Retinal pigment epithelial cell (primary cell): ENCODE measurements around the gene LYL1.

ENCODE experiments used
- DNase-seq: peaks from one replicate; pipeline ENCODE4 v3.0.0-alpha.2; 2010; ENCODE audit warnings: low read depth
- H3K4me3 ChIP-seq: 2 replicates; pipeline ENCODE4 v1.5.1; 2011; ENCODE audit warnings: mild to moderate bottlenecking, low read length, control low read depth, moderate library complexity
- TF ChIP-seq, protein P1 (sequence below): conservative IDR thresholded peaks from 2 replicates; pipeline ENCODE4 v1.5.1; 2011; ENCODE audit warnings: low read depth, low read length, control low read depth, inconsistent platforms

The LYL1 gene

DNA sequence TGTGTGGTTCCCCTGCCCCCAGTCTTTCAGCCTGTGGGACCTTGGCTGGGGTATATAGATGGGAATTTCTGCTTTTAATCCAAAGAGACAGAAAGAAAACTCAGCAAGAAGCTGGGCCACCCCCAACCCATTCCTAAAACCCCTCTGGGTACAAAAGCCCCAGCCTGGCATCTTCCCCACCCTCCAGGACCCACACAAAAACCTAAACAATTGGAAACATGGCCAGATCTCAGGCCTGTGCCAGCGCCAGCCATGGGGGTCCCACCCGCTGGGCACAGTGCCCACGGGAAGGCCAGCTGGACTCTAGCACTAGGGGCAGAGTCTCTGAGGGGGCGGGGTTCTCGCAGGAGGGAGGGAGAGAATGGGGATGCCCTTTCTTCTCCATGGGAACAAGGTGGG, 8.6 kb downstream of the LYL1 start:
- TF ChIP-seq, protein P1, sequence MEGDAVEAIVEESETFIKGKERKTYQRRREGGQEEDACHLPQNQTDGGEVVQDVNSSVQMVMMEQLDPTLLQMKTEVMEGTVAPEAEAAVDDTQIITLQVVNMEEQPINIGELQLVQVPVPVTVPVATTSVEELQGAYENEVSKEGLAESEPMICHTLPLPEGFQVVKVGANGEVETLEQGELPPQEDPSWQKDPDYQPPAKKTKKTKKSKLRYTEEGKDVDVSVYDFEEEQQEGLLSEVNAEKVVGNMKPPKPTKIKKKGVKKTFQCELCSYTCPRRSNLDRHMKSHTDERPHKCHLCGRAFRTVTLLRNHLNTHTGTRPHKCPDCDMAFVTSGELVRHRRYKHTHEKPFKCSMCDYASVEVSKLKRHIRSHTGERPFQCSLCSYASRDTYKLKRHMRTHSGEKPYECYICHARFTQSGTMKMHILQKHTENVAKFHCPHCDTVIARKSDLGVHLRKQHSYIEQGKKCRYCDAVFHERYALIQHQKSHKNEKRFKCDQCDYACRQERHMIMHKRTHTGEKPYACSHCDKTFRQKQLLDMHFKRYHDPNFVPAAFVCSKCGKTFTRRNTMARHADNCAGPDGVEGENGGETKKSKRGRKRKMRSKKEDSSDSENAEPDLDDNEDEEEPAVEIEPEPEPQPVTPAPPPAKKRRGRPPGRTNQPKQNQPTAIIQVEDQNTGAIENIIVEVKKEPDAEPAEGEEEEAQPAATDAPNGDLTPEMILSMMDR: no peak
- no peak for DNase-seq
- H3K4me3 ChIP-seq: no peak overlapping the region

DNA sequence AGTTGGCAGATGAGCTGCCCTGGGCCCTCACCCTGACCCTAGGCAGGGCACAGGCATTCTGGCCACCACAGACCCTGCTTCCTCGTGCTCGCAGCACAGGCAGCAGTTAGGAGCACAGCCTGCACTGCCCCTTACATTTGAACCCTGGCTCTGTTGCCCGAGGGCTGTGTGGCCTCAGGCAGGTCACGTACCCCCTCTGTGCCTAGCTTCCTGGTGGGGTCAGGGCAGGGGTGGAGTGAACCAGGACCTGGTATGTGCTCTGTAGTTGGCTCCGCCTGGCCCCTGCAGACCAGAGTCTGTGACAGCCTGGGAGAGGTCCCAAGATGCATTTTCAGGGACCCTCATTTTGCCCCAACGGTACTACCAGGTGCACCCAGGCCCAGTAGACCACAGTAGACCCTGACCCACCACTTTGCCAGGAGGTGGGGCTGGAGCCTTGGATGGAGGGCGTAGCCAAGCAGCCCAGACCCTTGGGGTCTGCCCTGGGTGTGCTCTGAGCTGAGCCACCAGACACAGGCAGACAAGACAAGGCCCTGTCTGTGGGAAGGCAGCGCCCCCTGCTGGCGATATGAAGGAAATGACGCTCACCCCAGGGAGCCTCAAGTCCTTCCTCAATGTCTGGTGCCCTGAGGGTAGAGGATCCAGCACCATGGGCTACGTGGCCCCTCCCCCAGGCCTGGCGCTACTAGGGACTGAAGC, 9.1 kb downstream of the LYL1 start:
- no peak for DNase-seq
- TF ChIP-seq, protein P1: peak; percentile 80
- H3K4me3 ChIP-seq: no peak overlapping the region

DNA sequence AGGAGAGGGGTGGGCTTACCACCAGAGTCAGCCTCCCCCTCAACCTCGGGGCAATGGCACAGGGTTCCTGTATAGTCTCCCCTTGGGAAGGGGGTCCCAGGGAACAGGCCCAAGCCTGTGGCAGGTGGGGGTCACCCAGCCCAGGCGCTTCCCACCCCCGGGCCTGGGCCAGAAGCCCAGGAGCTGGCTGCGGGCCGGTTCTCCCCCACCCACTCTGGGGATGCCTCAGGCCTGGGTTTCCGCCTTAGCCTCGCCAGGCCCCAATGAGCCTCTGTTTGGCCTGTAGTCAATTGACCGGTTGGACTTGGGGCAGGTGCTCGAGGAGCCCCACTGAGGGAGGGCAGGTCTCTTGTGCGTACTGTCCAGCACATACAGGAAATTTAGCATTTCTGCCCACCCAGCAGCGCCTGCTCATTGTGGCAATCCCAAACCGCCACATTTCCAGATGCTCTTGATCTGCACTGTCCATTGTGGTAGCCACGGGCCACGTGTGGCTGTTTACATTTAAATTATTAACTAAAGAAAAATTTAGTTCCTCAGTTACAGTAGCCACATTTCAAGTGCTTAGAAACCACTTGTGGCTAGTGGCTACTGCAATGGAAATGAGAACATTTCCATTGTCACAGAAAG, 9.9 kb downstream of the LYL1 start:
- no peak for DNase-seq
- no peak overlapping the region for H3K4me3 ChIP-seq
- TF ChIP-seq, protein P1: no peak

DNA sequence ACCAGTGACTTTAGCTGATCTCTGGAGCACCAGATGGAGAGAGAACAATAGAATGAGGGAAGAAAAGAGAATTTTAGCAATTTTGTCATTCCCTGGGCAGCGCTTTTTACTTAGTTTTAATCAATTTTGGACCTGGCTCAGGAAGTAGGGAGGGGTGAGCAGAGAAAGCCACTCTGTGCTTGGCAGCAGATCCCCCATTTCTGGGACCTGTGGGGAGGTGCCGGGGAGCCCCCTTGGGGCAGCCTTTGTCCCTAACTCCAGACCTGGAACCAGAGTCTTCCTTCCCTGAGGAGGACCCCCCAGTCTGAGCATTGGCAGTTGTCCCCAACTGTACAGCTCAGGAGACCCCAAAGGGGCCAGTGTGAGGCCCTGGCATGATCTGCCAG, 10.5 kb downstream of the LYL1 start:
- no peak overlapping the region for H3K4me3 ChIP-seq
- DNase-seq: no peak
- TF ChIP-seq, protein P1: peak; percentile 5

DNA sequence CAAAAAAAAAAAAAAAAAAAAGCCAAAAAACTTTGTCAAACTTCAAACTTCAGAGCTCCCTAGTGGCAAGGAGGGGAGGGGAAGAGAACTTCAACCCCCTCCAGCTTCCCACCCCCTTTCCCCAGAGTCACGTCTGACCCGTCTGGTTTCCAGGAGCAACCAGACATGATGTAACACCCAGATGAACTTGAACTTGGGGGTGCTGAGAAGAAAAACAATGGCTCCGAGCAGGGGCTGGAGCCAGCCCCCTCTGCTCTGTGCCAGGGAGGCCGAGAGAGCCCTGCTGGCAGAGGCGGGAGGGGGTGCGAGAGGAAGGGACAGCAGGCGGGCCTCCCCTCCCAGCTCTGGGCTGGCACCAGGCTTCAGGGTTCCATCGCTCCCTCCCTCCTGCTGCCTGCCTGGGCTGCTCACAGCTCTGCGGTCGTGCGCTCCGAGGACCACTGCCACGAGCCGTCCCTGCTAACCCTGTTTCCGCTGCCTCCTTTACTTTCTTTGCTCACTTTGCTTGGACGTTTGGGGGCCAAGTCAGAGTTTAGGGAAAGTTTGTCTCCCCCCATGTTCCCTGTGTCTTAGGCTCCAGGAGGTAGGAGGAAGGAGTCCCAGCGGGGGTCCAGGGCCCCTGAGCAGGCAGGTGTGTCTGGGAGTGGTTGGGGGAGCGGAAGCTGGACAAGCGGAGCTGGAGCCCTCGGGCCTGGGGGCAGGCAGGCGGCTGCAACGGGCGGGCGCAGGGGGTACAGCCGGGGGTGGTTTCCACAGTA, 11.1 kb downstream of the LYL1 start:
- DNase-seq: peak; percentile 96
- no peak overlapping the region for H3K4me3 ChIP-seq
- TF ChIP-seq, protein P1: peak; percentile 19

DNA sequence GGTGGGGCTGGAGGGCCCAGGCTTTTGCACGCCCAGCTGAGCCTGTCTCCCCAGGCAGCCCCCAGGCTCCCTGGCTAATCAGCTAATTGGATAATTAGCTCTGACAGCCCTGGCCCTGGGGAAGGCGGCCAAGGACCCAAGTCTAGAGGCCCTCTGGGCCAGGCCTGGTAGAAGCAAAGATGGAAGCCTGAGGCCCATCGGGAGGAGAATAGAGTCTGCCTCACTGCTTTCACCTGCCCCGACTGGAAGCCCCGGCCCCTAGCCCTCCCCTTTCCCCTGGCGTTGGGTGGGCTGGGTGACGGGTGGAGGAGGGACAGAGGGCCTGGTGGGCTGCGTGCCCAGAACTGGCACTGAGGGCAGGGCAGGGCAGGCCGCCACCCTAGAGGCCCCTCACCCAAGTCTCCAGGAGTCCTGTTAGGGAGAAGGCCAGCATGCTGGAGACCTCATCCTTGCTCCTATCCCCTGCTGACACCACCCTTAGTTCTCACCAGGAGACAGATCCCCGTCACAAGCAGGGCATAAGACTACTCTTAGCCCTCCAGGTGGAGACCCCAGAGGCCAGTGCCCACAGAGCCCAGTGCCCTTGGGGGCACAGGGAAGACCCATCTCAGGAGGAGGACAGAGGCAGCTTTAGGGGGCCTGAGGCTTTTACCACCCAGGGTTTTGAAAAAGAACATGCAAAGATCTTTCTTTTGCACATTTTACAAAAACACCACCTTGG, 12.0 kb downstream of the LYL1 start:
- no peak for DNase-seq
- no peak overlapping the region for H3K4me3 ChIP-seq
- TF ChIP-seq, protein P1: no peak
